Testis (tissue), 2 donors: ENCODE results near the gene CELF2.

ENCODE experiments used
- CTCF ChIP-seq, 3 experiments: fragments of 450-650 bp in 2 of 3; fragments of 200-600 bp in 1 of 3; sonication (generic) in 1 of 3; IDR thresholded peaks; one replicate each; pipeline ENCODE4 v1.5.1; 2016 to 2019; ENCODE audit warnings: antibody characterized with exemption in 3 of 3, mild to moderate bottlenecking in 2 of 3, moderate library complexity in 1 of 3
- POLR2A ChIP-seq: fragments of 450-650 bp; IDR thresholded peaks from one replicate; pipeline ENCODE4 v1.6.1; 2017; ENCODE audit warnings: antibody characterized with exemption, mild to moderate bottlenecking, moderate library complexity

- TF ChIP-seq CTCF (IDR thresholded peaks at IDR 0.05) (no peak), POLR2A (no peak)
Observed at GRCh38 chr10:10987111-10987510, 30.6 kb upstream of the CELF2 start.
